ENCODE data around the gene ZBTB17. TPM values are rescaled to one million over a fixed set of nuclear protein-coding genes. Genes with fewer than 3 reads are reported as not detected.

ZBTB17 gene
- total and polyA plus RNA-seq, 10 of the 15 experiments (the other 5 are each of a cell fraction or from before 2014, with no cell fraction given): 0.87 to 59.4 (median 38.7) TPM

DNA sequence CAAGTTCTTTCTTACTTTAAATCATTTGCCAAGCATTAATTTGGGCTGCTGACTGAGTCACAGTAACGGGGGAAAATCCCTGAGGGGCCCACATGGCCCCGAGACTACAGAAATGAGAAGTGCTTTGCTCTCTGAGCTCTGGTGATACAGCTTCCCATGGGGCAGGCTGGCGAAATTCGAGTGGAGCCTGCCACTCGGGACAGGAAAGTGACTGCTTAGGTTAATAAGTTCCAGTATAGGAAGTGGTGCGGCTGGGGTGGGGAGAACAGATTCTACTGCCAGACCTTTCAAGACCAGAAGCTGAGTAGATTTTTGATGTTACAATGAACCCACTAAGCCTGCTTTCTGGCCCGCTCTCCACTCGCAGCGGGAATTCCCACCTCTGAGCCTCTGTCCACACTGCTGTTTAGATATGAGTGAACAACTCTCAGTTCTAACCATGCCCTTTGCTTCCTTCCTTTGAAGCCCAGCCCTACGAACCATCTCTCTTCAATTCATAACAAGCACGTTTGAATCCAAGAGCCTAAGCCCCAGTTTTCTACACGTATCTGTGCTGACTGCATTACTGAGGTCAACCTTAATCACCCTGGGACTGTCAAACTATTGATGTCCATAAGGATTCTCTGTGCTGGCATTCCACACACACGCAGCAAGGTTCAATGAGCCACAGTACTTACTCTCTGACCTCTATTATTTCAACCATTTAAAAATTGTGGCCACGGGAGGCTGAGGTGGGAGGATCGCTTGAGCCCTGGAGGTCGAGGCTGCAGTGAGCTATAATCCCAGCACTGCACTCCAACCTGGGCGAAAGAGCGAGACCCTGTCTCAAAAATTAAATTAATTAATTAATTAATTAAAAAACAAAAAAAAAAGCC lies 9.6 kb downstream of the ZBTB17 start (continued):
- TF ChIP-seq, protein P1, sequence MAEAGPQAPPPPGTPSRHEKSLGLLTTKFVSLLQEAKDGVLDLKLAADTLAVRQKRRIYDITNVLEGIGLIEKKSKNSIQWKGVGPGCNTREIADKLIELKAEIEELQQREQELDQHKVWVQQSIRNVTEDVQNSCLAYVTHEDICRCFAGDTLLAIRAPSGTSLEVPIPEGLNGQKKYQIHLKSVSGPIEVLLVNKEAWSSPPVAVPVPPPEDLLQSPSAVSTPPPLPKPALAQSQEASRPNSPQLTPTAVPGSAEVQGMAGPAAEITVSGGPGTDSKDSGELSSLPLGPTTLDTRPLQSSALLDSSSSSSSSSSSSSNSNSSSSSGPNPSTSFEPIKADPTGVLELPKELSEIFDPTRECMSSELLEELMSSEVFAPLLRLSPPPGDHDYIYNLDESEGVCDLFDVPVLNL (IDR thresholded peaks at IDR 0.05; ENCODE audit: low read depth, low read length): no peak
- TF ChIP-seq CREB1 (IDR thresholded peaks at IDR 0.05; ENCODE audit: low read depth) (no peak), SIN3A (IDR thresholded peaks at IDR 0.05; ENCODE audit: low read depth, low read length) (no peak; the same call in 1 of the 2 replicates), ATF7 (IDR thresholded peaks at IDR 0.05; ENCODE audit: low read depth) (peak; percentile 87), SPI1 (IDR thresholded peaks at IDR 0.05; ENCODE audit: borderline replicate concordance, insufficient read depth, low read depth, low read length) (peak; percentile 76), RAD51 (IDR thresholded peaks at IDR 0.05) (peak; percentile 66), CBFB (IDR thresholded peaks at IDR 0.05; ENCODE audit: low read depth) (peak; percentile 58), SUPT20H (IDR thresholded peaks at IDR 0.05; ENCODE audit: borderline replicate concordance, control insufficient read depth, low read depth, low read length) (no peak), ZNF24 (IDR thresholded peaks at IDR 0.05) (no peak), HDGF (IDR thresholded peaks at IDR 0.05) (peak; percentile 49; the same call in 1 of the 2 replicates), ZNF217 (IDR thresholded peaks at IDR 0.05) (peak; percentile 76), FOXM1 (IDR thresholded peaks at IDR 0.05; ENCODE audit: low read depth, low read length) (peak; percentile 94), MEF2B (IDR thresholded peaks at IDR 0.05; ENCODE audit: partially characterized antibody, poor library complexity, severe bottlenecking) (peak; percentile 94), NRF1 (conservative IDR thresholded peaks at IDR 0.05; ENCODE audit: low read depth, low read length) (no peak)
- TF ChIP-seq, protein P2, sequence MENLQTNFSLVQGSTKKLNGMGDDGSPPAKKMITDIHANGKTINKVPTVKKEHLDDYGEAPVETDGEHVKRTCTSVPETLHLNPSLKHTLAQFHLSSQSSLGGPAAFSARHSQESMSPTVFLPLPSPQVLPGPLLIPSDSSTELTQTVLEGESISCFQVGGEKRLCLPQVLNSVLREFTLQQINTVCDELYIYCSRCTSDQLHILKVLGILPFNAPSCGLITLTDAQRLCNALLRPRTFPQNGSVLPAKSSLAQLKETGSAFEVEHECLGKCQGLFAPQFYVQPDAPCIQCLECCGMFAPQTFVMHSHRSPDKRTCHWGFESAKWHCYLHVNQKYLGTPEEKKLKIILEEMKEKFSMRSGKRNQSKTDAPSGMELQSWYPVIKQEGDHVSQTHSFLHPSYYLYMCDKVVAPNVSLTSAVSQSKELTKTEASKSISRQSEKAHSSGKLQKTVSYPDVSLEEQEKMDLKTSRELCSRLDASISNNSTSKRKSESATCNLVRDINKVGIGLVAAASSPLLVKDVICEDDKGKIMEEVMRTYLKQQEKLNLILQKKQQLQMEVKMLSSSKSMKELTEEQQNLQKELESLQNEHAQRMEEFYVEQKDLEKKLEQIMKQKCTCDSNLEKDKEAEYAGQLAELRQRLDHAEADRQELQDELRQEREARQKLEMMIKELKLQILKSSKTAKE (IDR thresholded peaks at IDR 0.05; ENCODE audit: low read depth, poor library complexity, severe bottlenecking): peak; percentile 98
- TF ChIP-seq, protein P3, sequence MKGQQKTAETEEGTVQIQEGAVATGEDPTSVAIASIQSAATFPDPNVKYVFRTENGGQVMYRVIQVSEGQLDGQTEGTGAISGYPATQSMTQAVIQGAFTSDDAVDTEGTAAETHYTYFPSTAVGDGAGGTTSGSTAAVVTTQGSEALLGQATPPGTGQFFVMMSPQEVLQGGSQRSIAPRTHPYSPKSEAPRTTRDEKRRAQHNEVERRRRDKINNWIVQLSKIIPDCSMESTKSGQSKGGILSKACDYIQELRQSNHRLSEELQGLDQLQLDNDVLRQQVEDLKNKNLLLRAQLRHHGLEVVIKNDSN (IDR thresholded peaks at IDR 0.05; ENCODE audit: borderline replicate concordance, extremely low read length, insufficient read depth, low read depth, low read length): no peak
- TF ChIP-seq, protein P4, sequence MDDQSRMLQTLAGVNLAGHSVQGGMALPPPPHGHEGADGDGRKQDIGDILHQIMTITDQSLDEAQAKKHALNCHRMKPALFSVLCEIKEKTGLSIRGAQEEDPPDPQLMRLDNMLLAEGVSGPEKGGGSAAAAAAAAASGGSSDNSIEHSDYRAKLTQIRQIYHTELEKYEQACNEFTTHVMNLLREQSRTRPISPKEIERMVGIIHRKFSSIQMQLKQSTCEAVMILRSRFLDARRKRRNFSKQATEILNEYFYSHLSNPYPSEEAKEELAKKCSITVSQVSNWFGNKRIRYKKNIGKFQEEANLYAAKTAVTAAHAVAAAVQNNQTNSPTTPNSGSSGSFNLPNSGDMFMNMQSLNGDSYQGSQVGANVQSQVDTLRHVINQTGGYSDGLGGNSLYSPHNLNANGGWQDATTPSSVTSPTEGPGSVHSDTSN (IDR thresholded peaks at IDR 0.05; ENCODE audit: insufficient replicate concordance, low read depth, low read length): peak; percentile 17
- TF ChIP-seq, protein P5, sequence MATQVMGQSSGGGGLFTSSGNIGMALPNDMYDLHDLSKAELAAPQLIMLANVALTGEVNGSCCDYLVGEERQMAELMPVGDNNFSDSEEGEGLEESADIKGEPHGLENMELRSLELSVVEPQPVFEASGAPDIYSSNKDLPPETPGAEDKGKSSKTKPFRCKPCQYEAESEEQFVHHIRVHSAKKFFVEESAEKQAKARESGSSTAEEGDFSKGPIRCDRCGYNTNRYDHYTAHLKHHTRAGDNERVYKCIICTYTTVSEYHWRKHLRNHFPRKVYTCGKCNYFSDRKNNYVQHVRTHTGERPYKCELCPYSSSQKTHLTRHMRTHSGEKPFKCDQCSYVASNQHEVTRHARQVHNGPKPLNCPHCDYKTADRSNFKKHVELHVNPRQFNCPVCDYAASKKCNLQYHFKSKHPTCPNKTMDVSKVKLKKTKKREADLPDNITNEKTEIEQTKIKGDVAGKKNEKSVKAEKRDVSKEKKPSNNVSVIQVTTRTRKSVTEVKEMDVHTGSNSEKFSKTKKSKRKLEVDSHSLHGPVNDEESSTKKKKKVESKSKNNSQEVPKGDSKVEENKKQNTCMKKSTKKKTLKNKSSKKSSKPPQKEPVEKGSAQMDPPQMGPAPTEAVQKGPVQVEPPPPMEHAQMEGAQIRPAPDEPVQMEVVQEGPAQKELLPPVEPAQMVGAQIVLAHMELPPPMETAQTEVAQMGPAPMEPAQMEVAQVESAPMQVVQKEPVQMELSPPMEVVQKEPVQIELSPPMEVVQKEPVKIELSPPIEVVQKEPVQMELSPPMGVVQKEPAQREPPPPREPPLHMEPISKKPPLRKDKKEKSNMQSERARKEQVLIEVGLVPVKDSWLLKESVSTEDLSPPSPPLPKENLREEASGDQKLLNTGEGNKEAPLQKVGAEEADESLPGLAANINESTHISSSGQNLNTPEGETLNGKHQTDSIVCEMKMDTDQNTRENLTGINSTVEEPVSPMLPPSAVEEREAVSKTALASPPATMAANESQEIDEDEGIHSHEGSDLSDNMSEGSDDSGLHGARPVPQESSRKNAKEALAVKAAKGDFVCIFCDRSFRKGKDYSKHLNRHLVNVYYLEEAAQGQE (IDR thresholded peaks at IDR 0.05; ENCODE audit: low read depth, low read length): no peak; the same call in 1 of the 2 replicates
